Caco-2 (cell line): Measurements from ENCODE around the gene AGTRAP. TPM values are rescaled to one million over a fixed set of nuclear protein-coding genes. Genes with fewer than 3 reads are reported as not detected.

Experiments
- BruUV-seq: library from RNA; stranded (reverse); fragments of 400-500 nt; replicated peaks from 2 replicates; lab custom pipeline; 2021; lab: Mats Ljungman, UMichigan
- CTCF ChIA-PET: fragments of 300-600 bp; sonication (Branson Sonifier 250); formaldehyde crosslinking; loops from one replicate; lab custom pipeline; 2022; ENCODE audit warnings: antibody characterized with exemption; lab: Charles Lee
- POLR2A ChIA-PET: fragments of 300-600 bp; sonication (Branson Sonifier 250); formaldehyde crosslinking; loops from one replicate; lab custom pipeline; 2022; ENCODE audit warnings: antibody characterized with exemption; lab: Charles Lee
- DNase-seq, 2 experiments: peaks; one replicate each; pipeline versions ENCODE4 v3.0.0 to v3.0.0-alpha.2; 2020 to 2022
- H3K27me3 ChIP-seq: replicated peaks from 2 replicates; pipeline ENCODE4 v1.6.0; 2011; ENCODE audit warnings: low read length; ENCODE audit not compliant: control insufficient read depth, insufficient read depth
- H3K36me3 ChIP-seq: 2 replicates; pipeline ENCODE4 v1.5.1; 2011; ENCODE audit warnings: low read length; ENCODE audit not compliant: control insufficient read depth, insufficient read depth
- H3K4me1 ChIP-seq: fragments of 250-450 bp; sonication (Bioruptor Pico); 2 replicates; pipeline ENCODE4 v1.5.1; 2020; ENCODE audit warnings: mild to moderate bottlenecking
- H3K4me3 ChIP-seq: 2 replicates; pipeline ENCODE4 v1.5.1; 2011; ENCODE audit warnings: low read depth, mild to moderate bottlenecking, control low read depth, low read length
- H3K9me3 ChIP-seq: fragments of 250-450 bp; sonication (Bioruptor Pico); 2 replicates; pipeline ENCODE4 v1.5.1; 2020; ENCODE audit warnings: mild to moderate bottlenecking, moderate library complexity
- H3K27ac Mint-ChIP-seq: one replicate; pipeline ENCODE4 v1.8.0; 2022; ENCODE audit warnings: mixed read lengths; ENCODE audit not compliant: unreplicated experiment
- H3K27me3 Mint-ChIP-seq: one replicate; pipeline ENCODE4 v1.8.0; 2022; ENCODE audit warnings: mixed read lengths; ENCODE audit not compliant: insufficient read depth, unreplicated experiment
- H3K36me3 Mint-ChIP-seq: one replicate; pipeline ENCODE4 v1.8.0; 2022; ENCODE audit warnings: mild to moderate bottlenecking, mixed read lengths; ENCODE audit not compliant: insufficient read depth, unreplicated experiment
- H3K4me1 Mint-ChIP-seq: one replicate; pipeline ENCODE4 v1.8.0; 2022; ENCODE audit warnings: low read depth, mixed read lengths; ENCODE audit not compliant: unreplicated experiment
- H3K4me3 Mint-ChIP-seq: one replicate; pipeline ENCODE4 v1.8.0; 2022; ENCODE audit warnings: mild to moderate bottlenecking, moderate library complexity, mixed read lengths; ENCODE audit not compliant: unreplicated experiment
- H3K9me3 Mint-ChIP-seq: one replicate; pipeline ENCODE4 v1.8.0; 2022; ENCODE audit warnings: mixed read lengths; ENCODE audit not compliant: unreplicated experiment
- intact Hi-C: fragments of 100-400 bp; cut with micrococcal nuclease; formaldehyde crosslinking; loops from one replicate; pipeline ENCODE4 v1.10.0; 2022; ENCODE audit not compliant: unreplicated experiment
- total RNA-seq: library from RNA; stranded (reverse); gene quantifications from 2 replicates; pipeline ENCODE4 v1.2.3, GENCODE V29; 2022
- TF ChIP-seq, protein P1 (sequence below), 2 experiments: fragments of 200-600 bp in 1 of 2; IDR thresholded peaks; 1 replicate in 1 of 2; 2 replicates in 1 of 2; pipeline versions ENCODE4 v1.5.1 to v1.8.0; 2011 to 2022; ENCODE audit warnings: antibody characterized with exemption in 1 of 2, control low read depth in 1 of 2, inconsistent platforms in 1 of 2, low read depth in 1 of 2, low read length in 1 of 2, mild to moderate bottlenecking in 1 of 2, moderate library complexity in 1 of 2; ENCODE audit not compliant: insufficient read depth in 1 of 2, severe bottlenecking in 1 of 2, unreplicated experiment in 1 of 2

The AGTRAP gene
- total RNA-seq, 1 experiment from 2014 or later, result 44.4 TPM

DNA sequence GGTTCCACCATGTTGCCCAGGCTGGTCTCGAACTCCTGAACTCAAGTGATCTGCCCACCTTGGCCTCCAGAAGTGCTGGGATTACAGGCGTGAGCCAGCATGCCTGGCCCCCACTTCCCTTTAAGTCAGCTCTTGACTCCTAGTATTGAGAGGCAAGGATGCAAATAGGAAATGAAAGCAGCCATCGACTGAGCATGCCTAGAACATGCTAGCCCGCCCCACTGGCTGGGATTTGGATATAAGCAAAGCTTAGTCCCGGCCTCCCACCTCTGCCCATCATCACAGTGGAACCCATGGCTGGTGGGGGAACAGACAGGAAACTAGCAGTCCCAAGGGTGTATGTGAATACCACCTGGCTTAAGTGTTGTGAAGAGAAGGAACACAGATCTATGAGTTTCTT, 36.5 kb downstream of the AGTRAP start:
- CTCF ChIA-PET, result no interaction called here
- H3K4me3 Mint-ChIP-seq, result no peak overlapping the region
- H3K27ac Mint-ChIP-seq, result no peak overlapping the region
- no peaks in the 10 kb centered on the region for H3K4me1 Mint-ChIP-seq
- peaks cover 6% of the 10 kb centered on the region; the same call in 1 of the 2 replicates for H3K4me1 ChIP-seq
- H3K9me3 ChIP-seq, result no peaks in the 10 kb centered on the region
- no peak overlapping the region for H3K4me3 ChIP-seq
- DNase-seq, result no peak
- H3K36me3 ChIP-seq, result no peaks in the 10 kb centered on the region
- no peaks in the 10 kb centered on the region for H3K27me3 Mint-ChIP-seq
- H3K27me3 ChIP-seq, result no peaks in the 10 kb centered on the region
- no peaks in the 10 kb centered on the region for H3K36me3 Mint-ChIP-seq
- POLR2A ChIA-PET, result no interaction called here
- H3K9me3 Mint-ChIP-seq, result no peaks in the 10 kb centered on the region
- intact Hi-C loops, result no loop called here
- no TSS peak for BruUV-seq
- TF ChIP-seq, protein P1, sequence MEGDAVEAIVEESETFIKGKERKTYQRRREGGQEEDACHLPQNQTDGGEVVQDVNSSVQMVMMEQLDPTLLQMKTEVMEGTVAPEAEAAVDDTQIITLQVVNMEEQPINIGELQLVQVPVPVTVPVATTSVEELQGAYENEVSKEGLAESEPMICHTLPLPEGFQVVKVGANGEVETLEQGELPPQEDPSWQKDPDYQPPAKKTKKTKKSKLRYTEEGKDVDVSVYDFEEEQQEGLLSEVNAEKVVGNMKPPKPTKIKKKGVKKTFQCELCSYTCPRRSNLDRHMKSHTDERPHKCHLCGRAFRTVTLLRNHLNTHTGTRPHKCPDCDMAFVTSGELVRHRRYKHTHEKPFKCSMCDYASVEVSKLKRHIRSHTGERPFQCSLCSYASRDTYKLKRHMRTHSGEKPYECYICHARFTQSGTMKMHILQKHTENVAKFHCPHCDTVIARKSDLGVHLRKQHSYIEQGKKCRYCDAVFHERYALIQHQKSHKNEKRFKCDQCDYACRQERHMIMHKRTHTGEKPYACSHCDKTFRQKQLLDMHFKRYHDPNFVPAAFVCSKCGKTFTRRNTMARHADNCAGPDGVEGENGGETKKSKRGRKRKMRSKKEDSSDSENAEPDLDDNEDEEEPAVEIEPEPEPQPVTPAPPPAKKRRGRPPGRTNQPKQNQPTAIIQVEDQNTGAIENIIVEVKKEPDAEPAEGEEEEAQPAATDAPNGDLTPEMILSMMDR (IDR thresholded peaks at IDR 0.05; ENCODE audit: insufficient read depth in 1 of 2, low read depth in 1 of 2, low read length in 1 of 2, severe bottlenecking in 1 of 2, unreplicated experiment in 1 of 2), result no peak

GRCh38 chr1:11774753-11775152, 38.8 kb downstream of the AGTRAP start:
- H3K9me3 ChIP-seq, result no peaks in the 10 kb centered on the region
- ChIA-PET POLR2A (no interaction called here), CTCF (no interaction called here)
- Mint-ChIP-seq H3K36me3 (no peaks in the 10 kb centered on the region), H3K4me1 (no peaks in the 10 kb centered on the region), H3K27ac (no peak overlapping the region), H3K27me3 (no peaks in the 10 kb centered on the region), H3K9me3 (no peaks in the 10 kb centered on the region), H3K4me3 (no peak overlapping the region)
- H3K4me3 ChIP-seq, result no peak overlapping the region
- TF ChIP-seq, protein P1 (IDR thresholded peaks at IDR 0.05; ENCODE audit: insufficient read depth in 1 of 2, low read depth in 1 of 2, low read length in 1 of 2, severe bottlenecking in 1 of 2, unreplicated experiment in 1 of 2), result no peak
- no TSS peak for BruUV-seq
- intact Hi-C loops, result no loop called here
- H3K27me3 ChIP-seq, result no peaks in the 10 kb centered on the region
- no peaks in the 10 kb centered on the region for H3K36me3 ChIP-seq
- no peak for DNase-seq
- no peaks in the 10 kb centered on the region for H3K4me1 ChIP-seq

DNA sequence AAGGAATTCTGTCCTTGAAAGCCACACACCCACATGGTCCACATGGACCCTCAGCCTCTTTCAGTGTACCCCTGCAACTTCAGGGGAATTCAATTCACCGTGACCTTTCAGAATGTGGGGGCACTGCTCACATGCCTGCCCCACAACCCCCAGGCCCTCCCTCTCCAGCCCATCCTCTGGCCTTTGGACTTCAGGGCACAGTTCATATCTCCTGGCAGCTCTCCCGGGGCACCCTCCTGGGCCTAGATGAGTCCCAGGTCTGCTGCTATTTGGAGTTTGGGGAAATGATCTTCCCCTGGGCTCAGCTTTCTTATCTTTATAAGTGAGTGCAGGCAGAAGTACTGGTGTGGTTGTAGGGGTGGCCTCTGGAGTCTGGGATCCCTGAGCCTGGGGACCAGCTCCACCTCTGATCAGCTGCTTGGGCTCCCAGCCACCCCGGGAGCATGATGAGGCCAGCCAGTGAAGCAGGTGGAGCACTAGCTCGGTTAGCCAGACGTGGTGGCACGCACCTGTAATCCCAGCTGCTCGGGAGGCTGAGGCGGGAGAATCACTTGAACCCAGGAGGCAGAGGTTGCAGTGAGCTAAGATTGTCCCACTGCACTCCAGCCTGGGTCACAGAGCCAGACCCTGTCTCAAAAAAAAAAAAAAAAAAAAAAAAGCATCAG, 41.9 kb downstream of the AGTRAP start:
- no peak for DNase-seq
- no peaks in the 10 kb centered on the region for H3K9me3 Mint-ChIP-seq
- no peaks in the 10 kb centered on the region for H3K4me1 Mint-ChIP-seq
- ChIA-PET CTCF (interaction anchor here (1.4 kb wide), 1 partner anchor 10 kb away, joined by 3 read pairs; no protein-coding TSS in a partner anchor), POLR2A (no interaction called here)
- intact Hi-C loops, result no loop called here
- H3K36me3 Mint-ChIP-seq, result no peaks in the 10 kb centered on the region
- H3K36me3 ChIP-seq, result no peaks in the 10 kb centered on the region
- H3K4me3 ChIP-seq, result no peak overlapping the region
- H3K27me3 Mint-ChIP-seq, result no peaks in the 10 kb centered on the region
- H3K27ac Mint-ChIP-seq, result no peak overlapping the region
- H3K4me3 Mint-ChIP-seq, result no peak overlapping the region
- H3K4me1 ChIP-seq, result no peaks in the 10 kb centered on the region
- TF ChIP-seq, protein P1 (IDR thresholded peaks at IDR 0.05; ENCODE audit: insufficient read depth in 1 of 2, low read depth in 1 of 2, low read length in 1 of 2, severe bottlenecking in 1 of 2, unreplicated experiment in 1 of 2), result no peak
- no peaks in the 10 kb centered on the region for H3K27me3 ChIP-seq
- no peaks in the 10 kb centered on the region for H3K9me3 ChIP-seq
- no TSS peak for BruUV-seq
